GM10248 (cell line): ENCODE results near the gene CDH18.

ENCODE experiments used
- CTCF ChIA-PET: fragments of 300-600 bp; sonication (Branson Sonifier 250); formaldehyde crosslinking; extraction: SDS; loops from one replicate; lab custom pipeline; 2021; ENCODE audit warnings: antibody characterized with exemption; lab: Yijun Ruan, JAX
- POLR2A ChIA-PET: fragments of 350-650 bp; sonication (Branson Sonifier 250); formaldehyde crosslinking; extraction: SDS; loops from one replicate; lab custom pipeline; 2020; ENCODE audit warnings: antibody characterized with exemption; lab: Yijun Ruan, JAX
- DNase-seq: peaks from one replicate; pipeline ENCODE4 v3.0.0; 2012; ENCODE audit errors: extremely low spot score
- CTCF ChIP-seq: IDR thresholded peaks from 2 replicates; pipeline ENCODE4 v1.5.1; 2012; ENCODE audit warnings: mild to moderate bottlenecking, low read depth; ENCODE audit errors: extremely low read depth, missing control alignments, control extremely low read depth

Gene CDH18

GRCh38 chr5:19927170-19927569, 60.8 kb downstream of the CDH18 start:
- CTCF ChIA-PET = no interaction called here
- no peak for DNase-seq
- no peak for TF ChIP-seq CTCF
- POLR2A ChIA-PET = no interaction called here

- no peak for TF ChIP-seq CTCF
- POLR2A ChIA-PET = no interaction called here
- CTCF ChIA-PET = interaction anchor here (0.8 to 1.2 kb wide), 2 partner anchors 9 to 32 kb away, joined by 3 read pairs; no protein-coding TSS in a partner anchor
- DNase-seq = no peak
These were observed 64.3 kb downstream of the CDH18 start for GRCh38 chr5:19923742-19924141.

GRCh38 chr5:19920761-19921160, 67.2 kb downstream of the CDH18 start:
- POLR2A ChIA-PET = no interaction called here
- CTCF ChIA-PET = no interaction called here
- TF ChIP-seq CTCF = no peak
- DNase-seq = no peak

- DNase-seq = no peak
- CTCF ChIA-PET = interaction anchor here (1.3 kb wide), 1 partner anchor 9 kb away, joined by 5 read pairs; no protein-coding TSS in a partner anchor
These were observed 69.2 kb downstream of the CDH18 start for GRCh38 chr5:19918780-19919179.

GRCh38 chr5:19917588-19918122, 70.3 kb downstream of the CDH18 start:
- CTCF ChIA-PET = no interaction called here
- POLR2A ChIA-PET = no interaction called here
- TF ChIP-seq CTCF = no peak
- no peak for DNase-seq

More at GRCh38 chr5:19918780-19919179, 69.2 kb downstream of the CDH18 start:
- no peak for TF ChIP-seq CTCF
- POLR2A ChIA-PET = no interaction called here

GRCh38 chr5:19910136-19910535, 77.9 kb downstream of the CDH18 start:
- DNase-seq = no peak
- ChIA-PET CTCF (no interaction called here), POLR2A (no interaction called here)
- no peak for TF ChIP-seq CTCF

GRCh38 chr5:19904766-19905165, 83.2 kb downstream of the CDH18 start:
- no peak for TF ChIP-seq CTCF
- ChIA-PET CTCF (no interaction called here), POLR2A (no interaction called here)
- no peak for DNase-seq
